GM19463 (cell line): ENCODE results near the gene KPNB1.
A peak's percentile ranks its signal among the peaks of the same experiment; 100 is the strongest.

Experiments used
- ATAC-seq: cut with Tn5 transposase; IDR thresholded peaks from one replicate; pipeline ENCODE4 v1.9.1; 2021; ENCODE audit warnings: mild to moderate bottlenecking, moderate library complexity; ENCODE audit not compliant: unreplicated experiment

KPNB1 gene

GRCh38 chr17:47636273-47637030 is 13.3 kb upstream of the KPNB1 start:
- ATAC-seq: no peak

- ATAC-seq: no peak
These were observed 10.8 kb upstream of the KPNB1 start for GRCh38 chr17:47638903-47639302.

- ATAC-seq: no peak
These were observed 9.6 kb upstream of the KPNB1 start for GRCh38 chr17:47640076-47640475.

- ATAC-seq: no peak
These were observed 8.5 kb upstream of the KPNB1 start for GRCh38 chr17:47641202-47641601.

GRCh38 chr17:47643116-47643515 is 6.6 kb upstream of the KPNB1 start:
- ATAC-seq: no peak

GRCh38 chr17:47644324-47644723 is 5.4 kb upstream of the KPNB1 start:
- no peak for ATAC-seq

GRCh38 chr17:47649972-47650524 is 329 bp downstream of the KPNB1 start:
- ATAC-seq: no peak

- ATAC-seq: peak; percentile 37
These were observed 1.1 kb downstream of the KPNB1 start for GRCh38 chr17:47650525-47651522.

GRCh38 chr17:47651704-47652103 is 2.0 kb downstream of the KPNB1 start:
- ATAC-seq: no peak

- ATAC-seq: no peak
These were observed 2.9 kb downstream of the KPNB1 start for GRCh38 chr17:47652570-47652969.

- no peak for ATAC-seq
These were observed 3.7 kb downstream of the KPNB1 start for GRCh38 chr17:47653442-47653841.

- ATAC-seq: no peak
These were observed 5.3 kb downstream of the KPNB1 start for GRCh38 chr17:47654991-47655390.

- ATAC-seq: peak; percentile 67
These were observed 10.4 kb downstream of the KPNB1 start for GRCh38 chr17:47660064-47660492.

- no peak for ATAC-seq
These were observed 14.3 kb downstream of the KPNB1 start for GRCh38 chr17:47663912-47664623.

GRCh38 chr17:47664624-47664941 is 14.9 kb downstream of the KPNB1 start:
- no peak for ATAC-seq

GRCh38 chr17:47665655-47666054 is 15.9 kb downstream of the KPNB1 start:
- ATAC-seq: no peak

GRCh38 chr17:47669081-47669480 is 19.4 kb downstream of the KPNB1 start:
- no peak for ATAC-seq

GRCh38 chr17:47670064-47670463 is 20.3 kb downstream of the KPNB1 start:
- no peak for ATAC-seq

- no peak for ATAC-seq
These were observed 24.8 kb downstream of the KPNB1 start for GRCh38 chr17:47674499-47674898.

GRCh38 chr17:47675380-47676198 is 25.9 kb downstream of the KPNB1 start:
- ATAC-seq: no peak
